CD4-positive, alpha-beta T cell (primary cell): ENCODE results near the gene TACR1. TPM values are rescaled to one million over a fixed set of nuclear protein-coding genes. Genes with fewer than 3 reads are reported as not detected.
"Not testable (repeated sequence)": the region's sequence is repeated elsewhere in the genome, so short reads cannot be mapped to it uniquely, and the experiment has no call there.

ENCODE experiments used
- ATAC-seq: fragments of 200-7000 bp; cut with Tn5 transposase; one replicate; pipeline ENCODE4 v1.10.0; 2022; ENCODE audit warnings: mild to moderate bottlenecking; ENCODE audit not compliant: poor library complexity
- CTCF ChIA-PET: fragments of 350-600 bp; sonication (Branson Sonifier 250); formaldehyde crosslinking; loops from one replicate; lab custom pipeline; 2021; ENCODE audit warnings: antibody characterized with exemption, inconsistent platforms; lab: Charles Lee
- POLR2A ChIA-PET: fragments of 350-600 bp; sonication (Branson Sonifier 250); formaldehyde crosslinking; loops from one replicate; lab custom pipeline; 2021; ENCODE audit warnings: antibody characterized with exemption, inconsistent platforms; lab: Charles Lee
- DNase-seq, 14 experiments: peaks; one replicate each; pipeline ENCODE4 v3.0.0-alpha.2; 2013 to 2020; ENCODE audit warnings: mixed read lengths in 2 of 14
- H3K27ac ChIP-seq, 2 donors: one replicate each; pipeline versions ENCODE4 v1.5.1 to v1.7.0; 2013; ENCODE audit warnings: low read length in 2 of 2, low read depth in 1 of 2, mild to moderate bottlenecking in 1 of 2
- H3K27me3 ChIP-seq, 2 experiments: 1 replicate in 1 of 2; 2 replicates in 1 of 2; pipeline versions ENCODE4 v1.6.1 to v1.7.0; 2013; ENCODE audit warnings: low read length in 2 of 2, control low read depth in 1 of 2, mild to moderate bottlenecking in 1 of 2, moderate library complexity in 1 of 2; ENCODE audit not compliant: insufficient read depth in 2 of 2, control insufficient read depth in 1 of 2
- H3K36me3 ChIP-seq: one replicate; pipeline ENCODE4 v1.6.1; 2013; ENCODE audit warnings: low read length, control low read depth; ENCODE audit not compliant: insufficient read depth
- H3K4me1 ChIP-seq: one replicate; pipeline ENCODE4 v1.6.1; 2013; ENCODE audit warnings: low read length, control low read depth; ENCODE audit not compliant: insufficient read depth
- H3K4me3 ChIP-seq: one replicate; pipeline ENCODE4 v1.5.1; 2013; ENCODE audit warnings: mild to moderate bottlenecking, low read length, moderate library complexity
- H3K9me3 ChIP-seq, 2 experiments: 1 replicate in 1 of 2; 2 replicates in 1 of 2; pipeline versions ENCODE4 v1.6.1 to v1.7.0; 2013; ENCODE audit warnings: low read length in 2 of 2, mild to moderate bottlenecking in 2 of 2, control low read depth in 1 of 2, moderate library complexity in 1 of 2; ENCODE audit not compliant: control insufficient read depth in 1 of 2, insufficient read depth in 1 of 2
- H3K27ac Mint-ChIP-seq: one replicate; pipeline ENCODE4 v1.8.0; 2020; ENCODE audit warnings: mixed read lengths
- H3K27me3 Mint-ChIP-seq: one replicate; pipeline ENCODE4 v1.8.0; 2021; ENCODE audit warnings: mixed read lengths
- H3K36me3 Mint-ChIP-seq: one replicate; pipeline ENCODE4 v1.8.0; 2021; ENCODE audit warnings: low read depth, mixed read lengths
- H3K4me1 Mint-ChIP-seq: one replicate; pipeline ENCODE4 v1.8.0; 2021; ENCODE audit warnings: low read depth, mixed read lengths
- H3K4me3 Mint-ChIP-seq: one replicate; pipeline ENCODE4 v1.8.0; 2020; ENCODE audit warnings: mild to moderate bottlenecking, mixed read lengths
- H3K9me3 Mint-ChIP-seq: one replicate; pipeline ENCODE4 v1.8.0; 2020; ENCODE audit warnings: mixed read lengths
- CTCF ChIP-seq: fragments of 200-600 bp; IDR thresholded peaks from one replicate; pipeline ENCODE4 v1.8.0; 2022; ENCODE audit warnings: antibody characterized with exemption, mild to moderate bottlenecking
- intact Hi-C, 2 experiments: fragments of 100-400 bp; cut with DNase I in 1 of 2; cut with micrococcal nuclease in 1 of 2; formaldehyde crosslinking; loops; one replicate each; pipeline versions ENCODE4 v1.15.1 to v1.9.0; 2023 to 2025; cut with DNase I, micrococcal nuclease
- polyA plus RNA-seq, 2 donors: library from polyadenylated mRNA; unstranded; fragments of 120-200 nt; gene quantifications; one replicate each; pipeline ENCODE4 v1.2.1, GENCODE V29; 2013
- total RNA-seq, 174 experiments: library from RNA in 2 of 174; stranded (reverse) in 2 of 174; gene quantifications; one replicate each; pipeline ENCODE4 v1.2.3 and lab custom pipeline; 2021 to 2026

Gene TACR1
- total RNA-seq = under 1 TPM in 1 of 2 experiments, not detected in 1; 0.14 TPM
- 0.24 TPM for polyA plus RNA-seq (2013, experiment 1 of 2)
- polyA plus RNA-seq (2013, experiment 2 of 2) = 0.16 TPM
- 0 to 0.35 (median 0) reads per million in 172 experiments for total RNA-seq (lab: John Stamatoyannopoulos, UW)

GRCh38 chr2:75199428-75200011 lies at the start of gene TACR1:
TSS of gene TACR1 (minus strand) at chr2:75199520. CDS start at chr2:75198934, 586 bp downstream.
- DNase-seq (peak; percentile 7 to 72 (median 42)), ATAC-seq (peak; percentile 93)
- Mint-ChIP-seq H3K36me3 (no peaks in the 10 kb centered on the region), H3K4me3 (peak within 1 kb of the TSS; percentile 65), H3K27me3 (peaks cover 89% of the 10 kb centered on the region), H3K27ac (no peak within 1 kb of the TSS), H3K4me1 (peaks cover 11% of the 10 kb centered on the region), H3K9me3 (no peaks in the 10 kb centered on the region)
- ChIA-PET POLR2A (no interaction called here), CTCF (interaction anchor here (1.0 to 1.9 kb wide), 3 partner anchors 9 to 13 kb away, joined by 3 to 6 read pairs (median 5); no protein-coding TSS in a partner anchor)
- Histone ChIP-seq H3K4me1 (peaks cover 19% of the 10 kb centered on the region), H3K4me3 (peak within 1 kb of the TSS; percentile 15), H3K9me3 (peaks cover 3 to 19% of the 10 kb centered on the region in 2 experiments), H3K36me3 (no peaks in the 10 kb centered on the region), H3K27me3 (peaks cover 45 to 63% of the 10 kb centered on the region in 2 experiments), H3K27ac (no peak within 1 kb of the TSS)
- intact Hi-C loops = no loop called here
- peak; percentile 38 for TF ChIP-seq CTCF

DNA sequence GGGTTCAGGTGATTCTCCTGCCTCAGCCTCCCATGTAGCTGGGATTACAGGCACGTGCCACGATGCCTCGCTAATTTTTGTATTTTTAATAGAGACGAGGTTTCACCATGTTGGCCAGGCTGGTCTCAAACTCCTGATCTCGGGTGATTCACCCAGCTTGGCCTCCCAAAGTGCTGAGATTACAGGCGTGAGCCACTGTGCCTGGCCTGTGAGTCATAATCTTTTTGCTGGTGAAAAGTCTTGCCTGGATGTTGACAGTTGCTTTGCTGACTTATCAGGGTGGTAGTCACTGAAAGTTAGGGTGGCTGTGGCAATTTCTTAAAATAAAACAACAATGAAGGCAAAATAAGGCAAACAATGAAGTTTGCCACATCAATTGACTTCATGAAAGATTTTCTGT lies 49.3 kb upstream of the TACR1 start:
- POLR2A ChIA-PET, H3K27me3 Mint-ChIP-seq, H3K27ac ChIP-seq, H3K36me3 Mint-ChIP-seq, H3K4me1 ChIP-seq, H3K36me3 ChIP-seq, ATAC-seq, DNase-seq, H3K4me3 ChIP-seq, H3K27me3 ChIP-seq, intact Hi-C loops, H3K4me1 Mint-ChIP-seq, H3K27ac Mint-ChIP-seq, H3K4me3 Mint-ChIP-seq, CTCF ChIA-PET: not testable (repeated sequence)
- peaks cover 14% of the 10 kb centered on the region for H3K9me3 Mint-ChIP-seq
- peaks cover 0 to 14% of the 10 kb centered on the region in 2 experiments for H3K9me3 ChIP-seq

- Mint-ChIP-seq H3K4me3 (no peak overlapping the region), H3K9me3 (peaks cover 18% of the 10 kb centered on the region), H3K36me3 (no peaks in the 10 kb centered on the region), H3K4me1 (no peaks in the 10 kb centered on the region), H3K27ac (no peak overlapping the region), H3K27me3 (peaks cover 4% of the 10 kb centered on the region)
- H3K4me1 ChIP-seq = no peaks in the 10 kb centered on the region
- H3K36me3 ChIP-seq = no peaks in the 10 kb centered on the region
- ChIA-PET CTCF (no interaction called here), POLR2A (no interaction called here)
- no peak for DNase-seq
- no peak overlapping the region for H3K27ac ChIP-seq
- no peak overlapping the region for H3K4me3 ChIP-seq
- TF ChIP-seq CTCF = no peak
- intact Hi-C loops = no loop called here
- no peaks in the 10 kb centered on the region for H3K27me3 ChIP-seq
- H3K9me3 ChIP-seq = peaks cover 6 to 14% of the 10 kb centered on the region in 2 experiments
- no peak for ATAC-seq
Observed at GRCh38 chr2:75246441-75247167, 47.3 kb upstream of the TACR1 start.
